ENCODE data around the gene CHERP.
"Not testable (repeated sequence)": the region's sequence is repeated elsewhere in the genome, so short reads cannot be mapped to it uniquely, and the experiment has no call there.

Gene CHERP

DNA sequence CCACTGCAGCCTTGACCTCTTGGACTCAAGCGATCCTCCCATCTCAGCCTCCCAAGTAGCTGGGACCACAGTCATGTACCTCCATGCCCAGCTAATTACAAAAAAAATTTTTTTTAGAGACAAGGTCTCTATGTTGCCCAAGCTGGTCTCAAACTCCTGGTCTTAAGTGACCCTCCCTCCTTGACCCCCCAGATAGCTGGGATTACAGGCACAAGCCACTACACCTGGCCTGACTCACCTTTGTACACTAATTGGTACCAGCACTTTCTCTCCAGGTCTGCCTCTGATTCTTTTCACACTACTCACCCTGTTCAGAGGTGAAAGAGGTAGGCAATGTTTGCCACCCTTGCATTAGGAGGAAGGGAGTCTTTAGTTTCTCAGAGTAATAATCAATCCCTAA is 64.9 kb downstream of the CHERP start:
- no peak overlapping the region for H3K9ac ChIP-seq (ENCODE audit: insufficient read length, low read depth)
- H3K9me3 ChIP-seq (ENCODE audit: insufficient read depth, low read length): peaks cover 8% of the 10 kb centered on the region; the same call in 1 of the 2 replicates
- H3K36me3 ChIP-seq (ENCODE audit: insufficient read depth, insufficient read length, low read length): no peaks in the 10 kb centered on the region
- peaks cover 6% of the 10 kb centered on the region for H3K27me3 ChIP-seq (ENCODE audit: insufficient read depth, insufficient read length)
- TF ChIP-seq YY1 (IDR thresholded peaks at IDR 0.05; ENCODE audit: insufficient read depth, insufficient read length): no peak
- TF ChIP-seq SUZ12 (IDR thresholded peaks at IDR 0.05; ENCODE audit: extremely low read depth, insufficient read depth, insufficient read length): no peak
- no peak for TF ChIP-seq ZNF274 (IDR thresholded peaks at IDR 0.05; ENCODE audit: low read depth, low read length)
- DNase-seq (ENCODE audit: low read depth, low spot score): no peak
- no peak overlapping the region for H3K4me3 ChIP-seq (ENCODE audit: insufficient read length, low read depth)
- H3K4me1 ChIP-seq (ENCODE audit: insufficient read depth, insufficient read length): no peaks in the 10 kb centered on the region

GRCh38 chr19:16476401-16476800 is 65.8 kb downstream of the CHERP start:
- no peak overlapping the region for H3K9ac ChIP-seq (ENCODE audit: insufficient read length, low read depth)
- no peaks in the 10 kb centered on the region for H3K4me1 ChIP-seq (ENCODE audit: insufficient read depth, insufficient read length)
- H3K4me3 ChIP-seq (ENCODE audit: insufficient read length, low read depth): no peak overlapping the region
- TF ChIP-seq SUZ12 (IDR thresholded peaks at IDR 0.05; ENCODE audit: extremely low read depth, insufficient read depth, insufficient read length) (no peak), ZNF274 (IDR thresholded peaks at IDR 0.05; ENCODE audit: low read depth, low read length) (no peak), YY1 (IDR thresholded peaks at IDR 0.05; ENCODE audit: insufficient read depth, insufficient read length) (no peak)
- no peaks in the 10 kb centered on the region for H3K36me3 ChIP-seq (ENCODE audit: insufficient read depth, insufficient read length, low read length)
- DNase-seq (ENCODE audit: low read depth, low spot score): no peak
- peaks cover 9% of the 10 kb centered on the region for H3K27me3 ChIP-seq (ENCODE audit: insufficient read depth, insufficient read length)
- H3K9me3 ChIP-seq (ENCODE audit: insufficient read depth, low read length): peaks cover 8% of the 10 kb centered on the region; the same call in 1 of the 2 replicates

DNA sequence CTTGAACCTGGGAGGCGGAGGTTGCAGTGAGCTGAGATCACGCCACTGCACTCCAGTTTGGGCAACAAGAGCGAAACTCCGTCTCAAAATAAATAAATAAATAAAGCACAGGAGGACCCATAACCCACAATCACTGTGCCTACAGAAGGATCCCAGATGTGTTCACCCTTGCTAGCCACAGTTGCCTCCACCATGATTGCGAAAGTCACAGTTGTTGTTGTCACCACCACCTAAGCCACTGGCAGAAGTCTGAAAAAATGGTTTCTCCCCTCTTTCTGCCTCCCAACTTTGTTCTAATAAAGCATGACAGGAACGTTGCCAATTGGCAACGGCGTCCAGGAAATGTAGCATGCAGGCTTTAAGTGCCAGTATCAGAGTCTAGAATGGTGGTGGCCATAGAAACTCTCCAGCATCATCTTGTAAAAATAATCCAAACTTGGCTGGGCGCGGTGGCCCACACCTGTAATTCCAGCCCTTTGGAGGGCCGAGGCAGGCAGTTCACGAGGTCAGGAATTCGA is 68.3 kb downstream of the CHERP start:
- Histone ChIP-seq H3K4me1 (ENCODE audit: insufficient read depth, insufficient read length) (peaks cover 7% of the 10 kb centered on the region), H3K9me3 (ENCODE audit: insufficient read depth, low read length) (peaks cover 8% of the 10 kb centered on the region; the same call in 1 of the 2 replicates), H3K9ac (ENCODE audit: insufficient read length, low read depth) (no peak overlapping the region), H3K27me3 (ENCODE audit: insufficient read depth, insufficient read length) (peaks cover 11% of the 10 kb centered on the region), H3K36me3 (ENCODE audit: insufficient read depth, insufficient read length, low read length) (no peaks in the 10 kb centered on the region), H3K4me3 (ENCODE audit: insufficient read length, low read depth) (no peak overlapping the region)
- no peak for DNase-seq (ENCODE audit: low read depth, low spot score)
- no peak for TF ChIP-seq SUZ12 (IDR thresholded peaks at IDR 0.05; ENCODE audit: extremely low read depth, insufficient read depth, insufficient read length)
- TF ChIP-seq YY1 (IDR thresholded peaks at IDR 0.05; ENCODE audit: insufficient read depth, insufficient read length): no peak
- TF ChIP-seq ZNF274 (IDR thresholded peaks at IDR 0.05; ENCODE audit: low read depth, low read length): no peak

GRCh38 chr19:16472992-16473391 is 69.2 kb downstream of the CHERP start:
- DNase-seq (ENCODE audit: low read depth, low spot score): no peak
- peaks cover 11% of the 10 kb centered on the region for H3K27me3 ChIP-seq (ENCODE audit: insufficient read depth, insufficient read length)
- no peak overlapping the region for H3K4me3 ChIP-seq (ENCODE audit: insufficient read length, low read depth)
- peaks cover 8% of the 10 kb centered on the region for H3K4me1 ChIP-seq (ENCODE audit: insufficient read depth, insufficient read length)
- peaks cover 8% of the 10 kb centered on the region; the same call in 1 of the 2 replicates for H3K9me3 ChIP-seq (ENCODE audit: insufficient read depth, low read length)
- H3K36me3 ChIP-seq (ENCODE audit: insufficient read depth, insufficient read length, low read length): no peaks in the 10 kb centered on the region
- TF ChIP-seq YY1 (IDR thresholded peaks at IDR 0.05; ENCODE audit: insufficient read depth, insufficient read length) (no peak), SUZ12 (IDR thresholded peaks at IDR 0.05; ENCODE audit: extremely low read depth, insufficient read depth, insufficient read length) (no peak), ZNF274 (IDR thresholded peaks at IDR 0.05; ENCODE audit: low read depth, low read length) (no peak)
- H3K9ac ChIP-seq (ENCODE audit: insufficient read length, low read depth): no peak overlapping the region

GRCh38 chr19:16472559-16472899 is 69.7 kb downstream of the CHERP start:
- Histone ChIP-seq H3K27me3 (ENCODE audit: insufficient read depth, insufficient read length) (peaks cover 11% of the 10 kb centered on the region), H3K9ac (ENCODE audit: insufficient read length, low read depth) (peak overlapping the region; percentile 91), H3K4me3 (ENCODE audit: insufficient read length, low read depth) (peak overlapping the region; percentile 78)
- H3K9me3 ChIP-seq (ENCODE audit: insufficient read depth, low read length); H3K4me1 ChIP-seq (ENCODE audit: insufficient read depth, insufficient read length); H3K36me3 ChIP-seq (ENCODE audit: insufficient read depth, insufficient read length, low read length); DNase-seq (ENCODE audit: low read depth, low spot score): not testable (repeated sequence)

DNA sequence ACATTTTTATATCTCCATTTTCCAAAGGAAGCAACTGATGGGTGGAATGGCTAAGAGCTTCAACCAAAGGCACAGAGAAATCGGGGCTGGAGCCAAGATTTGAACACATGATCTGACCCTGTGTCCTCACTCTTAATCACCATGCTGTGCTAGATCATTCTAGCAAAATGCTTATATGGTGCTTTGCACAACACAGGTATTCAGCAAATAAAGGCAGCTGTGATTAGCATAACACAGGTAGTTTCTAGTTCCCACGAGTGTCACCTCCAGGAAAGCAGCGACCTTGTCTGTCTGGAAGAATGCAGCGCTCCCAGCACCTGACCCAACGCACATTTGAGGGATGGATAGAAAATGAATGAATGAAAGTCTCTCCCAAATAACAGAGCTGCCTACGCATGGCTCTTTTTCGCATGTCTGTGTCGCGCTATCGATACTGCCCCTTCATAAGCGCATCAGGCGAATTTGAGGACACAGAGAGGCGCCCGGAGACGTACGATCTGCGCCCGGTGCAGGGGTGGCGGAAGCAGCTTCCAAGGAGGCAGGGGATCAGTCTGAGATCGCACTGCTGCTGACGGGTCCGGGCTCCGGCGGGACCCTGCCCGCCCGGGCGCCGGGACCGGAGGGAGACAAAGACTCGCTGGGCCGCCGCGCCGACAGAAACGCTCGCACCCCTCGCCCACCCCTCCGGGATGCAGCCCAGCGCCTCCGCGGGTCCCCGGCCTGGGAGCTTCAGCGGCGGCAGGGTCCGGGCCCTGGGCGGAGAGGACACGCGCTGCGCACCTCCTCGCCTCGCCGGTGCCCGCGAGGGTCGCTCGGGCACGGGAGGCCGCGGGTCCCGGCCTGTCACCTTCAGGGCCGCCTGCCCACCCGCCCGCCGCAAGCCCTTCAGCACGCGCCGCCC is 71.1 kb downstream of the CHERP start:
- Histone ChIP-seq H3K9ac (ENCODE audit: insufficient read length, low read depth) (peak overlapping the region; percentile 85), H3K4me3 (ENCODE audit: insufficient read length, low read depth) (peak overlapping the region; percentile 75), H3K4me1 (ENCODE audit: insufficient read depth, insufficient read length) (peaks cover 10% of the 10 kb centered on the region), H3K9me3 (ENCODE audit: insufficient read depth, low read length) (peaks cover 8% of the 10 kb centered on the region; the same call in 1 of the 2 replicates), H3K27me3 (ENCODE audit: insufficient read depth, insufficient read length) (peaks cover 11% of the 10 kb centered on the region), H3K36me3 (ENCODE audit: insufficient read depth, insufficient read length, low read length) (peaks cover 3% of the 10 kb centered on the region)
- TF ChIP-seq ZNF274 (IDR thresholded peaks at IDR 0.05; ENCODE audit: low read depth, low read length): no peak
- TF ChIP-seq SUZ12 (IDR thresholded peaks at IDR 0.05; ENCODE audit: extremely low read depth, insufficient read depth, insufficient read length): no peak
- TF ChIP-seq YY1 (IDR thresholded peaks at IDR 0.05; ENCODE audit: insufficient read depth, insufficient read length): no peak
- DNase-seq (ENCODE audit: low read depth, low spot score): no peak

DNA sequence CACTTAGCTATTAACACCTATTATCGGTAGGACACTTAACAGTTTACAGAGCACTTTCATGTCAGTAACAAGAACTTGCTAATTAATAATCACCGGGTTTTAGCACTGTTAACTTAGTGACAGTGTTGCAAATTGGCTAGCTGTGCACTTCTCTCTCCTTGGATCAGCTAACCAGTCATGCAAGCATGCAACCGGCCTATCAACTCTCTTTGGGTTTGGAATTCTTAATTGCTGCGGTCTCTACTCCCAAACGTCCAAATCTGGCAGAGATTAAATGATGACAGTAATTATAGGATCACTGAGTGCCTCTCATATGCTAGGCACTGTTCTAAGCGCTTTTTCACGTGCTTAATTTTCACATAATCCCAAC is 71.7 kb downstream of the CHERP start:
- no peak for TF ChIP-seq SUZ12 (IDR thresholded peaks at IDR 0.05; ENCODE audit: extremely low read depth, insufficient read depth, insufficient read length)
- TF ChIP-seq ZNF274 (IDR thresholded peaks at IDR 0.05; ENCODE audit: low read depth, low read length): no peak
- TF ChIP-seq YY1 (IDR thresholded peaks at IDR 0.05; ENCODE audit: insufficient read depth, insufficient read length): no peak
- H3K9ac ChIP-seq (ENCODE audit: insufficient read length, low read depth): peak overlapping the region; percentile 85

More for the DNA sequence above, 71.7 kb downstream of the CHERP start:
- peaks cover 10% of the 10 kb centered on the region for H3K4me1 ChIP-seq (ENCODE audit: insufficient read depth, insufficient read length)
- peaks cover 8% of the 10 kb centered on the region; the same call in 1 of the 2 replicates for H3K9me3 ChIP-seq (ENCODE audit: insufficient read depth, low read length)
- no peak for DNase-seq (ENCODE audit: low read depth, low spot score)
- H3K4me3 ChIP-seq (ENCODE audit: insufficient read length, low read depth): peak overlapping the region; percentile 75
- H3K36me3 ChIP-seq (ENCODE audit: insufficient read depth, insufficient read length, low read length): peaks cover 4% of the 10 kb centered on the region
- H3K27me3 ChIP-seq (ENCODE audit: insufficient read depth, insufficient read length): peaks cover 11% of the 10 kb centered on the region
